ENCODE data around the gene EXOC3L2. TPM values are rescaled to one million over a fixed set of nuclear protein-coding genes. Genes with fewer than 3 reads are reported as not detected.
A peak's percentile ranks its signal among the peaks of the same experiment; 100 is the strongest.

EXOC3L2 gene
- 0.04 TPM for polyA plus RNA-seq (2013, experiment 1 of 2)
- polyA plus RNA-seq (2013, experiment 2 of 2) = 0.04 TPM

DNA sequence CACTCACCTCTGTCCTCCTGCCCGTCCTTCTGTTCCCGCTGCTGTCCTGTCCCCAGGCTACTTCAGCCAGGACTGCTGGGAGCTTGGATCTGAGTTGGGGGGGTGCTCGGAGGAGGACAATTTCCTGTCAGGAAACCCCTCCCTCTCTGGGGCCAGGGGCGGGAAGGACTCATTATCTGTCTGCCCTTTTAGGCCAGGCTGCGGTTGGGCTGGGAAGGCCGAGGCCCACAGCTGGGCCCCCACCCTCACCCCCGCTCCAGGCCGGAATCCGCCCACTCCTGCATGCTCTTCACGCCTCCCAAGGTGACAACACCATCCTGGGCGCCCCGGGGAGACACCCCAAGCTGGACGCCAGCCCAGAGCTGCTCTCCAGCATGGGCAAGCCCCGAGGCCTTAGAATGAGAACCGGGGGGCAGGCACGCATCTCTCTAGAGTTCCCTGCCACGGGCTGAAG is at the start of gene EXOC3L2:
Gene EXOC3L2 (minus strand): TSS at position 74 of the 454 bp plus-strand sequence. CDS start 6,362 bp downstream, outside the sequence.
- Histone ChIP-seq H3K36me3 (replicated peaks in 1 of 2; ENCODE audit: control insufficient read depth in 2 of 2, insufficient read depth in 2 of 2, low read length in 2 of 2) (no peaks in the 10 kb centered on the region), H2AK5ac (ENCODE audit: low read depth, low read length) (peak within 1 kb of the TSS; percentile 75), H2AFZ (ENCODE audit: low read length) (peak within 1 kb of the TSS; percentile 88), H3K9me3 (replicated peaks in 1 of 2; ENCODE audit: control insufficient read depth in 2 of 2, insufficient read depth in 1 of 2, low read depth in 1 of 2, low read length in 2 of 2) (no peaks in the 10 kb centered on the region), H2BK12ac (ENCODE audit: low read length) (no peak within 1 kb of the TSS), H3K18ac (ENCODE audit: low read length) (peak within 1 kb of the TSS; percentile 38), H3K4me1 (ENCODE audit: control insufficient read depth in 2 of 2, insufficient read depth in 1 of 2, low read depth in 1 of 2, low read length in 2 of 2) (peaks cover 3 to 20% of the 10 kb centered on the region in 2 donors), H4K8ac (ENCODE audit: low read depth, low read length) (no peak within 1 kb of the TSS), H3K14ac (ENCODE audit: low read length) (peak within 1 kb of the TSS; percentile 8), H2BK15ac (ENCODE audit: low read length) (no peak within 1 kb of the TSS), H2BK120ac (ENCODE audit: low read depth, low read length) (no peak within 1 kb of the TSS), H2BK5ac (ENCODE audit: low read length) (no peak within 1 kb of the TSS), H3K9ac (ENCODE audit: low read depth, low read length, poor library complexity) (no peak within 1 kb of the TSS), H3K27ac (replicated peaks; ENCODE audit: low read length) (no peak within 1 kb of the TSS), H3K4me3 (ENCODE audit: low read length in 2 of 2) (peak within 1 kb of the TSS in 1 of 2 donors; percentile 16), H3K4ac (ENCODE audit: low read length) (no peak within 1 kb of the TSS), H3K4me2 (ENCODE audit: insufficient read depth, low read length, poor library complexity, severe bottlenecking) (no peak within 1 kb of the TSS), H3K27me3 (ENCODE audit: control insufficient read depth in 3 of 3, insufficient read depth in 3 of 3, low read depth in 1 of 3, low read length in 3 of 3) (peaks cover 0 to 8% (median 0%) of the 10 kb centered on the region in 3 experiments), H3K79me1 (ENCODE audit: low read depth, low read length) (no peaks in the 10 kb centered on the region), H4K91ac (ENCODE audit: low read depth, low read length, poor library complexity) (no peak within 1 kb of the TSS), H3K23ac (ENCODE audit: low read depth, low read length, poor library complexity) (no peak within 1 kb of the TSS)
- WGBS, 2 donors (ENCODE audit: extremely low coverage in 2 of 2, insufficient read length in 2 of 2, insufficient replicate concordance in 1 of 2) = no CpG with 5 or more reads among the region's 17 CpGs
- DNase-seq (ENCODE audit: low spot score) = no peak

GRCh38 chr19:45294291-45295029 is 49.3 kb upstream of the EXOC3L2 start:
- Histone ChIP-seq H2BK12ac (ENCODE audit: low read length) (no peak overlapping the region), H3K9me3 (replicated peaks in 1 of 2; ENCODE audit: control insufficient read depth in 2 of 2, insufficient read depth in 1 of 2, low read depth in 1 of 2, low read length in 2 of 2) (peaks cover 4 to 20% of the 10 kb centered on the region in 2 donors), H2BK15ac (ENCODE audit: low read length) (no peak overlapping the region), H4K91ac (ENCODE audit: low read depth, low read length, poor library complexity) (no peak overlapping the region), H3K4me2 (ENCODE audit: insufficient read depth, low read length, poor library complexity, severe bottlenecking) (no peak overlapping the region), H3K18ac (ENCODE audit: low read length) (no peak overlapping the region), H3K27me3 (ENCODE audit: control insufficient read depth in 3 of 3, insufficient read depth in 3 of 3, low read depth in 1 of 3, low read length in 3 of 3) (no peaks in the 10 kb centered on the region), H3K9ac (ENCODE audit: low read depth, low read length, poor library complexity) (no peak overlapping the region), H2BK120ac (ENCODE audit: low read depth, low read length) (no peak overlapping the region), H2AK5ac (ENCODE audit: low read depth, low read length) (no peak overlapping the region), H3K23ac (ENCODE audit: low read depth, low read length, poor library complexity) (peak overlapping the region; percentile 39), H4K8ac (ENCODE audit: low read depth, low read length) (no peak overlapping the region), H2AFZ (ENCODE audit: low read length) (no peak overlapping the region), H2BK5ac (ENCODE audit: low read length) (no peak overlapping the region), H3K79me1 (ENCODE audit: low read depth, low read length) (no peaks in the 10 kb centered on the region), H3K4me3 (ENCODE audit: low read length in 2 of 2) (no peak overlapping the region), H3K4me1 (ENCODE audit: control insufficient read depth in 2 of 2, insufficient read depth in 1 of 2, low read depth in 1 of 2, low read length in 2 of 2) (no peaks in the 10 kb centered on the region), H3K36me3 (replicated peaks in 1 of 2; ENCODE audit: control insufficient read depth in 2 of 2, insufficient read depth in 2 of 2, low read length in 2 of 2) (peaks cover 36 to 81% of the 10 kb centered on the region in 2 donors), H3K4ac (ENCODE audit: low read length) (no peak overlapping the region), H3K27ac (replicated peaks; ENCODE audit: low read length) (no peak overlapping the region), H3K14ac (ENCODE audit: low read length) (no peak overlapping the region)
- WGBS, 2 donors (ENCODE audit: extremely low coverage in 2 of 2, insufficient read length in 2 of 2, insufficient replicate concordance in 1 of 2) = no CpG with 5 or more reads among the region's 12 CpGs
- no peak for DNase-seq (ENCODE audit: low spot score)

DNA sequence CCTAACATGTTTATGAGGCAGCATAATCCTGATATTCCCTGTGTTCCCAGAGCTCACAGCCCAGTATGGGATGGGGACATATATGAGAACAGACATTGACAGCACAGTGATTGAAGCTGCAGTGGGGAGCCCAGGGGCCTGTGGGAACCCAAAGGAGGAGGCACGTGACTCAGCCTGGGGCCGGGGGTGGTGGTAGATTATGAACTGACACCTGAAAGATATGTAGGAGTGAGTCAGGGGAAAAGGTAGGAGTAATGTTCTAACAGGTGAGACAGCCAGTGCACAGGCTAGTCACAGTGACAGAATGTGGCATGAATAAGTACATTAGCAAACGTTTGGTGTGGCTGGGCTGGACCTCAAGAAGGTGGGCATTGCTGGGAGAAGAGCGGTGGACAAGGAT is 48.5 kb upstream of the EXOC3L2 start:
- H3K36me3 ChIP-seq (replicated peaks in 1 of 2; ENCODE audit: control insufficient read depth in 2 of 2, insufficient read depth in 2 of 2, low read length in 2 of 2) = peaks cover 36 to 78% of the 10 kb centered on the region in 2 donors
- H3K23ac ChIP-seq (ENCODE audit: low read depth, low read length, poor library complexity) = no peak overlapping the region
- no peak overlapping the region for H2BK15ac ChIP-seq (ENCODE audit: low read length)
- no peak overlapping the region for H2BK120ac ChIP-seq (ENCODE audit: low read depth, low read length)
- no peak overlapping the region for H4K8ac ChIP-seq (ENCODE audit: low read depth, low read length)
- H3K79me1 ChIP-seq (ENCODE audit: low read depth, low read length) = no peaks in the 10 kb centered on the region
- no peak overlapping the region for H3K4ac ChIP-seq (ENCODE audit: low read length)
- no peak overlapping the region for H2BK5ac ChIP-seq (ENCODE audit: low read length)
- no peak for DNase-seq (ENCODE audit: low spot score)
- H3K9ac ChIP-seq (ENCODE audit: low read depth, low read length, poor library complexity) = no peak overlapping the region
- no peaks in the 10 kb centered on the region for H3K4me1 ChIP-seq (ENCODE audit: control insufficient read depth in 2 of 2, insufficient read depth in 1 of 2, low read depth in 1 of 2, low read length in 2 of 2)
- H2AK5ac ChIP-seq (ENCODE audit: low read depth, low read length) = no peak overlapping the region
- peaks cover 4 to 20% of the 10 kb centered on the region in 2 donors for H3K9me3 ChIP-seq (replicated peaks in 1 of 2; ENCODE audit: control insufficient read depth in 2 of 2, insufficient read depth in 1 of 2, low read depth in 1 of 2, low read length in 2 of 2)
- no peak overlapping the region for H3K4me2 ChIP-seq (ENCODE audit: insufficient read depth, low read length, poor library complexity, severe bottlenecking)
- no peak overlapping the region for H4K91ac ChIP-seq (ENCODE audit: low read depth, low read length, poor library complexity)
- H3K14ac ChIP-seq (ENCODE audit: low read length) = no peak overlapping the region
- no peak overlapping the region for H2BK12ac ChIP-seq (ENCODE audit: low read length)
- H3K18ac ChIP-seq (ENCODE audit: low read length) = no peak overlapping the region
- no peak overlapping the region for H3K27ac ChIP-seq (replicated peaks; ENCODE audit: low read length)
- H3K27me3 ChIP-seq (ENCODE audit: control insufficient read depth in 3 of 3, insufficient read depth in 3 of 3, low read depth in 1 of 3, low read length in 3 of 3) = no peaks in the 10 kb centered on the region
- no peak overlapping the region for H2AFZ ChIP-seq (ENCODE audit: low read length)
- no peak overlapping the region for H3K4me3 ChIP-seq (ENCODE audit: low read length in 2 of 2)
- WGBS, 2 donors (ENCODE audit: extremely low coverage in 2 of 2, insufficient read length in 2 of 2, insufficient replicate concordance in 1 of 2) = no CpG with 5 or more reads among the region's 4 CpGs

DNA sequence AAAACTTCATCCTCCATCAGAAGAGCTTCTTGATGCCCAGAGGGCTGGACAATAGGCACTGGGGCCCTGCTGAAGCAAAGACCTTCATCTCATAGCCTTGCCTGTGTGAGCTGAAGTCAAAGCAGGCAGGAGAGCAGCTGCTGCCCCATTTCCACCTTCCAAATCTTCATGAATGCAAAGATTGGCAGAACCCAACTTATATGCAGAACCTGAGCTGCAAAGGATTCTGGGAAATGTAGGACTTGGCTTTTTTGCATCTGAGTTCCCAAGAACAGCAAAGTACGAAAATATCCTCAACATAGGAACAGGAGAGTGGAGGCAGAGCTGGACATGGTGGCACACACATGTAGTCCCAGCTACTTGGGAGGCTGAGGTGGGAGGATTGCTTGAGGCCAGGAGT is 46.6 kb upstream of the EXOC3L2 start:
- Histone ChIP-seq H2AFZ (ENCODE audit: low read length) (no peak overlapping the region), H2BK12ac (ENCODE audit: low read length) (no peak overlapping the region), H3K27me3 (ENCODE audit: control insufficient read depth in 3 of 3, insufficient read depth in 3 of 3, low read depth in 1 of 3, low read length in 3 of 3) (no peaks in the 10 kb centered on the region), H3K9ac (ENCODE audit: low read depth, low read length, poor library complexity) (no peak overlapping the region), H3K4ac (ENCODE audit: low read length) (no peak overlapping the region), H3K14ac (ENCODE audit: low read length) (no peak overlapping the region), H3K4me2 (ENCODE audit: insufficient read depth, low read length, poor library complexity, severe bottlenecking) (no peak overlapping the region), H3K36me3 (replicated peaks in 1 of 2; ENCODE audit: control insufficient read depth in 2 of 2, insufficient read depth in 2 of 2, low read length in 2 of 2) (peaks cover 33 to 77% of the 10 kb centered on the region in 2 donors), H3K4me3 (ENCODE audit: low read length in 2 of 2) (no peak overlapping the region), H4K8ac (ENCODE audit: low read depth, low read length) (no peak overlapping the region), H3K79me1 (ENCODE audit: low read depth, low read length) (no peaks in the 10 kb centered on the region), H2BK120ac (ENCODE audit: low read depth, low read length) (no peak overlapping the region), H2BK15ac (ENCODE audit: low read length) (no peak overlapping the region), H3K23ac (ENCODE audit: low read depth, low read length, poor library complexity) (no peak overlapping the region), H3K27ac (replicated peaks; ENCODE audit: low read length) (no peak overlapping the region), H3K18ac (ENCODE audit: low read length) (no peak overlapping the region), H4K91ac (ENCODE audit: low read depth, low read length, poor library complexity) (no peak overlapping the region), H3K9me3 (replicated peaks in 1 of 2; ENCODE audit: control insufficient read depth in 2 of 2, insufficient read depth in 1 of 2, low read depth in 1 of 2, low read length in 2 of 2) (peaks cover 4 to 20% of the 10 kb centered on the region in 2 donors), H2BK5ac (ENCODE audit: low read length) (no peak overlapping the region), H2AK5ac (ENCODE audit: low read depth, low read length) (no peak overlapping the region), H3K4me1 (ENCODE audit: control insufficient read depth in 2 of 2, insufficient read depth in 1 of 2, low read depth in 1 of 2, low read length in 2 of 2) (no peaks in the 10 kb centered on the region)
- WGBS, 2 donors (ENCODE audit: extremely low coverage in 2 of 2, insufficient read length in 2 of 2, insufficient replicate concordance in 1 of 2) = no CpG with 5 or more reads among the region's 1 CpG
- DNase-seq (ENCODE audit: low spot score) = no peak
